Adipocyte (in vitro differentiated cells): ENCODE results near the gene DNAJC5G.
A peak's percentile ranks its signal among the peaks of the same experiment; 100 is the strongest.
"Not testable (repeated sequence)": the region's sequence is repeated elsewhere in the genome, so short reads cannot be mapped to it uniquely, and the experiment has no call there.

Source experiments
- DNase-seq: peaks from one replicate; pipeline ENCODE4 v3.0.0-alpha.2; 2015; ENCODE audit warnings: low read depth
- H3K27me3 ChIP-seq: replicated peaks from 2 replicates; pipeline ENCODE4 v1.7.0; 2013; ENCODE audit warnings: mild to moderate bottlenecking, low read length, moderate library complexity; ENCODE audit not compliant: control insufficient read depth, insufficient read depth
- H3K36me3 ChIP-seq: 2 replicates; pipeline ENCODE4 v1.7.0; 2013; ENCODE audit warnings: low read length, mild to moderate bottlenecking, moderate library complexity; ENCODE audit not compliant: control insufficient read depth, insufficient read depth, severe bottlenecking
- H3K4me1 ChIP-seq: 2 replicates; pipeline ENCODE4 v1.7.0; 2013; ENCODE audit warnings: mild to moderate bottlenecking, low read length, moderate library complexity; ENCODE audit not compliant: control insufficient read depth, insufficient read depth
- H3K4me3 ChIP-seq: 2 replicates; pipeline ENCODE4 v1.7.0; 2013; ENCODE audit warnings: mild to moderate bottlenecking, low read length, moderate library complexity
- H3K9ac ChIP-seq: 2 replicates; pipeline ENCODE4 v1.7.0; 2013; ENCODE audit warnings: mild to moderate bottlenecking, low read length, moderate library complexity
- H3K9me3 ChIP-seq: 2 replicates; pipeline ENCODE4 v1.7.0; 2013; ENCODE audit warnings: mild to moderate bottlenecking, low read length, moderate library complexity; ENCODE audit not compliant: control insufficient read depth

The DNAJC5G gene

DNA sequence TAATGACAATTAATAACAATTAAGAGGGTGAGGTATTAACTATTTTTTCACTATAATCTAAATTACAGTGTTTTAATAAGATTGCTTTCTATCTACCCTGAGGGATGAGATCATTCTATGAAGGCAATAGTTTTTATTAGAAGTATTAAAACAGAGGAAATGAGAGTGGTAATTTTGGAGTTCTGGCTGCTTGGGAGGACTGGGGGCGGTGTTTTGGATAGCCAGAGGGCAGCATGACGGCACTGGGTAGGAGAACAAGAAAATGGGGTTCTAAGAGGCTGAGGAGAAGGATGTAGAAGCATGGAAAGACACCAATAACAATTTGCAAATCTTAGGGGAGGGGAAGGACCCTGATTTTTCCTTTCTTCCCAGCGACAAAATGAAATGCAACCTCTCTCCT lies 5.1 kb upstream of the DNAJC5G start:
- DNase-seq, result no peak
- Histone ChIP-seq H3K4me1 (no peaks in the 10 kb centered on the region), H3K27me3 (peaks cover 39% of the 10 kb centered on the region), H3K36me3 (no peaks in the 10 kb centered on the region), H3K4me3 (no peak overlapping the region), H3K9ac (no peak overlapping the region), H3K9me3 (no peaks in the 10 kb centered on the region)

DNA sequence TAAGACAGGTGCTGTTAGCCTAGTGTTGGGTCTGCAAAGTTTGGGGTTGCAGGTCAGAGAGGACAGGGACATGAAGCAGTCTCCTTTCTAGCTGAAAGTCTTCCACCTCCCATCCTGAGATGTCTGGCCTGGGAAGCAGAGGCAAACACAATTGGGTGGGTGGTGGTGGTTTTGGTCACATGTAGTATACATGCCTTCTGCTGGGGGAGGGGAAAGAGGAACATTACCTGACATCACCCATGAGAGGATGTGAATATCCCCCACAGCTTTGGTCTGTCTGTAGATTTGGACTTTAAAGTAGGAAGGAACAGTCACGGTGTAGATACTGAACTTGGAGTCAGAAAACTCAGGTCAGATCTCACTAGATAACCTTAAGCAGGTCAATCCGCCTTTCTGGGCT lies 4.6 kb upstream of the DNAJC5G start:
- Histone ChIP-seq H3K4me3 (no peak overlapping the region), H3K4me1 (no peaks in the 10 kb centered on the region), H3K27me3 (peaks cover 39% of the 10 kb centered on the region), H3K9ac (no peak overlapping the region), H3K36me3 (no peaks in the 10 kb centered on the region), H3K9me3 (no peaks in the 10 kb centered on the region)
- DNase-seq, result no peak

DNA sequence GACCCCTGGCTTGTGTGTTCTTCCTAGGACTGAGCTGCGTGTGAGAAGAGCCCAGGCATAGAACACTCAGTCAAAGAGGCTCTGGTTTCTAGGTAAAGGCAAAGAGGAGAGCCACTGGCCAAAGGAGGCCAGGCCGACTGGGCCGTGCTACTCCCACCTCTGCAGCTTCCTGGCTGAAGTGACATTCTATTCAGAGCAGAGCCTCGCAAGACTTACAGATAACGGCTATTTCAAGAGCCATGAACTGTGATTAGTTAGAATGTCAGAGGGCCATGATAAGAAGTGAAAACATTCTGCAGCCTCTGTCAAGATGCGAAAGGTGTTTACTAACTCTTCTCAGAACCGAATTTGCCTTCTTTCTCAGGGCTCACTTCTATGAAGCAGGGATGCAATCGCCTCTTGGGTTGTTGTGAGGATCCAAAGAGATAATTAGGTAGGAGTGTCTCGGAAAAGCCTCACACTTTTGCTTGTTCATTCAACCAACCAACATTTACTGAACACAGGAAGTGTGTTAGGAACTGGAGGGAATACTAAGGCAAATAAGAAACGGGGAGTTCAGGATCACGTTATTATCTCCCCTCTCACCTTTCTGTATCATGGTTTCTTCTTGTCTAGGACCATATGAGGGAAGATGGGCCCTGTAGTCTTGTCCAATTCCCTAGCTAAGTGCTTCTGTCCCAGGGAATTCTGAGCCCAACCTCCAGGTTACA lies 3.4 kb upstream of the DNAJC5G start:
- no peaks in the 10 kb centered on the region for H3K9me3 ChIP-seq
- no peak for DNase-seq
- no peaks in the 10 kb centered on the region for H3K4me1 ChIP-seq
- peaks cover 35% of the 10 kb centered on the region for H3K27me3 ChIP-seq
- H3K9ac ChIP-seq, result no peak overlapping the region
- H3K36me3 ChIP-seq, result no peaks in the 10 kb centered on the region
- no peak overlapping the region for H3K4me3 ChIP-seq

DNA sequence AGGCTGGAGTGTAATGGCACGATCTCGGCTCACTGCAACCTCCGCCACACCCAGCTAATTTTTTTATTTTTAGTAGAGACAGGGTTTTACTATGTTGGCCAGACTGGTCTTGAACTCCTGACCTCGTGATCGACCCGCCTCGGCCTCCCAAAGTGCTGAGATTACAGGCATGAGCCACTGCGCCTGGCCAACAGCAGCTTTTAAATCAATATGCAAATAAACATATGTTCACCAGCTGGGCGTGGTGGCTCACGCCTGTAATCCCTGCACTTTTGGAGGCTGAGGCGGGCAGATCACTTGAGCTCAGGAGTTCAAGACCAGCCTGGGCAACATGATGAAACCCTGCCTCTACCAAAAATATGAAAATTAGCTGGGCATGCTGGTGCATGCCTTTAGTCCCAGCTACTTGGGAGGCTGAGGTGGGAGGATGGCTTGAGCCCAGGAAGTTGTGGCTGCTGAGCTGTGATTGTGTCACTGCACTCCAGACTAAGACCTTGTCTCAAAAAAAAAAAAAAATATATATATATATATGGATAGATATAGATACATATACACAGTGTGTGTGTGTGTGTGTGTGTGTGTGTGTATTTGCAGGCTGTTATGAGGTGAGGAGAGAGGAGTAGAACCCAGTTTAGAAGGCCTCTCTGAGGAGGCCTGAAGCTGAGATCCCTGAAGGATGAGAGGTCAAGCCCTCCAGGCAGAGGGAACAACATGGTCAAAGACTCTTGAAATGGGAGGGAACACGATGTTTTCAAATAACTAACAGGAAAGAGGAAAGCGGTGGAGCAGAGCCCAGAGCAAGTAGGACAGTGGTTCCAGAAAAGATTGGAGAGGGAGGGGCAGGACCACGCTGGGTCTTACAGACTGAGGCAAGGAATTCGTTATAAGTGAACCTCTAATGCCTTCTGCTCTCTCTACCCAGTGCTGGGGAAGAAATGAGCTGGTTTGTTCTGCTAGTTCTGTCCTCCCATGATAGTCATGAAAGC lies 2.4 kb upstream of the DNAJC5G start:
- H3K27me3 ChIP-seq, result peaks cover 41% of the 10 kb centered on the region
- not testable (repeated sequence) for H3K9me3 ChIP-seq, H3K4me1 ChIP-seq, H3K9ac ChIP-seq, DNase-seq, H3K36me3 ChIP-seq, H3K4me3 ChIP-seq

DNA sequence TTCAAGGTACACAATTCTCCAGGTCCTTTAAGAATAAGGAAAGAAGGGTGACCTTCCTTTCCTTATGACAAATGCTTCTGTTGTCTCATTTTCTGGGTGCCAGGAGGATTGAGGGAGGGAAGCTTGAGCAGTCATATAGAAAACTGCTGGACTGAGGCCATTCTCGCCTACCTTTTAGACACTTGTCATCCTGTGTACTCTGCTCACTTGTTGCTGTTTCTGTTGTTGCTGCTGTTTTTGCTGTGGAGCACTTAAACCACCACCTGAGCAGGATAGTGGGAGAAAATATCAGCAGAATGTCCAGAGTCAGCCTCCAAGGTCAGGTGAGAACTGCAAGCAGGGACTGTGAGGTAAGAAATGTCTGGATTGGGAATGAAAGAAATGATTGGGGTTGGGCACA lies 2.8 kb downstream of the DNAJC5G start:
- H3K36me3 ChIP-seq, result no peaks in the 10 kb centered on the region
- no peak for DNase-seq
- no peak overlapping the region for H3K9ac ChIP-seq
- peaks cover 9% of the 10 kb centered on the region for H3K4me1 ChIP-seq
- no peaks in the 10 kb centered on the region for H3K9me3 ChIP-seq
- no peak overlapping the region for H3K4me3 ChIP-seq
- peaks cover 36% of the 10 kb centered on the region for H3K27me3 ChIP-seq

DNA sequence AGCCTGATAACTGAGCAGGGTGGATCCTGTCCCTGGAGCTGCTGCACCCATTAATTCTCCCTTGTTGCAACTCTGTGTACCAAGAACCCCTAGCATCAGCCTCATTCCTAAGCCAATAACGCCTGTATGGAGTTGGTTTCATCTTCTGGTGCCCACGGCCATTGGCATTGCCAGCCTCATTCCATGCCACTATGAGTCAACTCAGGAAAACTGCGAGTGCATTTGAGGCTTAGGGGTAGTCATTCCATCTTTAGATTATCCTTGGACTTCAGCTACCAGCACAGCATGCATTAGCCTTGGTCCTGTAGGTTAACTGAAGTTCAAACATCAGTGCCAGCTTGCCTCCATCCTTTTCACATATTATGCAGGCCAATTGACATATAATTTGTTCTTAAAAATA lies 5.6 kb downstream of the DNAJC5G start:
- no peaks in the 10 kb centered on the region for H3K9me3 ChIP-seq
- peaks cover 30% of the 10 kb centered on the region for H3K27me3 ChIP-seq
- H3K4me3 ChIP-seq, result no peak overlapping the region
- no peak for DNase-seq
- H3K36me3 ChIP-seq, result no peaks in the 10 kb centered on the region
- peaks cover 9% of the 10 kb centered on the region for H3K4me1 ChIP-seq
- no peak overlapping the region for H3K9ac ChIP-seq

DNA sequence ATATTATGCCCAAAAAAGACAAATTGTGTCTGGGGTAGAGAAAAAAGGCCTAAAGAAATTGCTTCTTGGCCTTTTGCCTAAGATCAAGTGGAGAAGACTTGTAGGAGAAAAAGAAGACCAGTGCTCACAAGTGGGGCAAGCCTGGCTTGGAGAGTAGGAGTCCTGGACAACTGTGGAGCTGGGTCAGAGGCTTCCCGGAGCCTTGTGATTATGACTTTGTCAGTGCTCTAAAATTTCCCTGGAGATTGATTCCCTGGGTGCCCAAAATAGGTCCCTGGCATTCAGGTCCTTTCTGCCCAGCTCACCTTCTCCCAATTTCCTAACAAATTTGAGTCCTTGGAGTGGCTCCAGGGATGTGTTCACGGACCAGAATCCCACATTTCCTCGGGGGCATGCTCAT lies 6.2 kb downstream of the DNAJC5G start:
- Histone ChIP-seq H3K9me3 (no peaks in the 10 kb centered on the region), H3K36me3 (no peaks in the 10 kb centered on the region), H3K4me1 (peaks cover 9% of the 10 kb centered on the region), H3K9ac (no peak overlapping the region), H3K27me3 (peaks cover 29% of the 10 kb centered on the region), H3K4me3 (no peak overlapping the region)
- no peak for DNase-seq

DNA sequence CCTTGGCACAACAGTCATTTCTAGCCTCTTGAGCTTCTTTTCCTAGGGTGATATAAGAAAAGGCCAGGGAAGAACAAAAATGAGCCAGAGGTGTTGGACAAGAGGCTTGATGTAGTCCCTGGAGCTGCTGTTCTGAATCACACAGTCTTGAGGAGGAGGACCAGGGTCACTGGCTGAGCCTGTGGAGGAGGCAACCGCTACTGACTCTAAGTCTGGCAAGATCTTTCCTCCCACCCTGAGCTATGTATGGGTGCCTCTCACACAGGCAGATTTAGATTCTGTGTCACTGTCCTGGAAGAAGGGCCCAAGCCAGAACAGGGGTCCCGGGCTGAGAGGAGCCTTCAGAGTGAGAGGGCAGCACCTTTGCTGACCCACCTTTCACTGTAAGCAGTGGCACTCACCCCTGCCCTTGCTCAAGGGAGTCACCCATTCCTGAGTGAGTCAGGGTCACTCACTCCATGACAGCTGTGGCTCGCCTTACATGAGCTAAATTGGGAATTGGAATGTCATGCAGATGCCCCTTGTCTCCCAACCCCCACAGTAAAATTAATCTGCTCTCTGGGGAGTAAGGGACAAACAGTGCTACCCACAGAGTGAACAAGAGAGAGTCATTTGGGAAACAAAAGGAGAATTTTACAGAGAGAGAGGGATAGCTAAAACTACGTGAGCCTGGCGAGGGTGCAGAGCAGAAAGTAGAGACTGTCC lies 6.8 kb downstream of the DNAJC5G start, which contains the start of gene TRIM54:
Gene TRIM54, plus strand, starts transcription at position 575 of the 705 bp plus-strand sequence. CDS start 303 bp downstream, outside the sequence.
- peaks cover 30% of the 10 kb centered on the region for H3K27me3 ChIP-seq
- no peaks in the 10 kb centered on the region for H3K9me3 ChIP-seq
- DNase-seq, result peak; percentile 28
- H3K9ac ChIP-seq, result no peak within 1 kb of the TSS
- H3K4me3 ChIP-seq, result no peak within 1 kb of the TSS
- H3K36me3 ChIP-seq, result no peaks in the 10 kb centered on the region
- H3K4me1 ChIP-seq, result peaks cover 9% of the 10 kb centered on the region

DNA sequence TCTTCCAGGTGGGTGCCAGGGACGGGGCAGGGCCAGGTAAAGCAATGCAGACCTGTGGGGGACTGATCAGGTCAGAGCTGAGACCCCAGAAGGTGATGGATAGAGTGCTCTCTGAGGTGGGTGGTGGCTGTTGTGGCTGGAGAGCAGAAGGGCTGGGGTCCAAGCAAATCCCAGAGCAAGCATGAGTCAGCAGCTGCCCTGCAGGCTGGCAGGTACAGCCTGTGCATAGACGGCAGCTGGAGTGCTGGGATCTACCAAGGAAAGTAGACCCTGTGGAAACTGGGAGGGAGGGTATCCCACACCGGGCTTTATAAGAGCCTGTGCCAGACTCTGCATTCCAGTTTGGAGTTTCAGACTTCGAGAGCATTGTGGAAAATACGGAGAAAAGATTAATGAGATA lies 7.7 kb downstream of the DNAJC5G start:
- no peaks in the 10 kb centered on the region for H3K36me3 ChIP-seq
- no peaks in the 10 kb centered on the region for H3K9me3 ChIP-seq
- no peak for DNase-seq
- H3K4me1 ChIP-seq, result peaks cover 9% of the 10 kb centered on the region
- H3K9ac ChIP-seq, result no peak overlapping the region
- H3K4me3 ChIP-seq, result no peak overlapping the region
- H3K27me3 ChIP-seq, result peaks cover 21% of the 10 kb centered on the region

DNA sequence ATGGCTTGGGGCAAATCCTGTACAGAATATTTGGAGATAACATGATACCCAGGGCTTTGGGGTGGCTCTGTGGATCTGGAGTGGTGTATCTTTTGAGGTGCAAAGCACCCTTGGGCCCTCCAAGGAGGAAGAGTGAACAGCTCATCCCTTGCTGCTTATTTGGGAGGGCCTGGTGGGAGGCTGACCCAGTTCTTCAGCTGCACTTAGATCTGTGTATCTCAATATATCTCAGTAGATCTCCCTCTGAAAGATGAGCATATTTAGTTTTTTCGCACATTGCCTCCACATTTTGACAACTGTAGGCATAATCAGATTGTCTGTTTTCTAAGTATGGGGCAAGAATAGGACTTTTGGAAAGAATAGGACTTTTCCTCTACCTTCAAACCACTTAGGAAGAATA lies 9.8 kb downstream of the DNAJC5G start:
- Histone ChIP-seq H3K4me3 (no peak overlapping the region), H3K4me1 (peaks cover 9% of the 10 kb centered on the region), H3K9ac (no peak overlapping the region), H3K36me3 (no peaks in the 10 kb centered on the region), H3K27me3 (peaks cover 21% of the 10 kb centered on the region), H3K9me3 (no peaks in the 10 kb centered on the region)
- DNase-seq, result no peak

DNA sequence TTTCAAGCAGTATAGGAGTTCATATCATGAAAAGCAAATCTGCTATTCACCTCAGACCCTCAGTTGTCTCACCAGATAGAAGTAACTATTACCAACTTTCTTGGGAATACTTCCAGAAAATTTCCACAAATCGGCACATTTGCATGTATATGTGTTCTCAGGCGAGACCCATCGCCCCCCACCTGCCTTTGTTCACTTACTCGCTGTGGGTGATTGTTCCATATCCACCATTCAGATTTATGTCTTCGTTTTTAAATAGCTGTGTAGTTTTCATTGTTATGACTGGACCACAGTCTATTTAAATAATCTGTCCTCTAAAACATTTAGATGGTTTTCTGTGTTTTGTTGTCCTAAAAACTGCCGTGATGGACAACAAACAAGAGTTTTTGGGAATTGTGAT lies 10.2 kb downstream of the DNAJC5G start:
- peaks cover 21% of the 10 kb centered on the region for H3K27me3 ChIP-seq
- peaks cover 9% of the 10 kb centered on the region for H3K4me1 ChIP-seq
- H3K36me3 ChIP-seq, result no peaks in the 10 kb centered on the region
- no peaks in the 10 kb centered on the region for H3K9me3 ChIP-seq
- H3K9ac ChIP-seq, result no peak overlapping the region
- DNase-seq, result no peak
- no peak overlapping the region for H3K4me3 ChIP-seq
